Measurements from ENCODE around the gene DDX23.

The DDX23 gene

DNA sequence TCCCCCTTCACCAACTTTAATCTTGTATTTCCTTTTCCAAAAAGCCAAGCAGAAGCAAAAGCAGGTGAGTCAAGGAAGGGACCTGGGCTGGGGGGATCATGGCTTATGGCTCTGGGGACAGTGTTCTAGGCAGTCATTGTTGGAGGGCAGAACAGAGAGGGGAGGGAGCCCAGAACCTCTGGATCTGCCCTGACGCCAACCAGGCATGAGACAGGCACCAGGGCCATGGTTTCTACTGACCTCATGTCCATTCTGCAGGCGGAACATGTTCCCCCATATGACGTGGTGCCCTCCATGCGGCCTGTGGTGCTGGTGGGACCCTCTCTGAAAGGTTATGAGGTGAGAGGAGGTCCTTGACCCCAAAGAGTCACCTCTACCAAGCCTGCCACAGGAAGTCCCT, 27.1 kb downstream of the DDX23 start:
- DNase-seq (ENCODE audit: low read depth in 2 of 2, low spot score in 1 of 2), result no peak

DNA sequence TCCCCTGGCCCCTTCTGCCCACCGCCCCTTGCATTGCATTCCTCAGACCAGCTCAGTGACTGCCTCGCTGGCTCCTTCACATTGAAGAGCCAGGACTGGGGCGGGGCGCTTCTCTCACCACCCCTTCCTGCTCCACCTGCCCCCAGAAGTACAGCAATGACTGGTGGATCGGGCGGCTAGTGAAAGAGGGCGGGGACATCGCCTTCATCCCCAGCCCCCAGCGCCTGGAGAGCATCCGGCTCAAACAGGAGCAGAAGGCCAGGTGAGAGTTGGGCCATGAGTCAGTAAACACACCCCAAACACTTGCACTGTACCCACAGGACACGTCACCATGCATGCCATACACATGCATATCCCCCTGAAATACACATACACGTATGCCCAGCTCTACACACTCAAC, 27.9 kb downstream of the DDX23 start:
- DNase-seq (ENCODE audit: low read depth in 2 of 2, low spot score in 1 of 2), result no peak

DNA sequence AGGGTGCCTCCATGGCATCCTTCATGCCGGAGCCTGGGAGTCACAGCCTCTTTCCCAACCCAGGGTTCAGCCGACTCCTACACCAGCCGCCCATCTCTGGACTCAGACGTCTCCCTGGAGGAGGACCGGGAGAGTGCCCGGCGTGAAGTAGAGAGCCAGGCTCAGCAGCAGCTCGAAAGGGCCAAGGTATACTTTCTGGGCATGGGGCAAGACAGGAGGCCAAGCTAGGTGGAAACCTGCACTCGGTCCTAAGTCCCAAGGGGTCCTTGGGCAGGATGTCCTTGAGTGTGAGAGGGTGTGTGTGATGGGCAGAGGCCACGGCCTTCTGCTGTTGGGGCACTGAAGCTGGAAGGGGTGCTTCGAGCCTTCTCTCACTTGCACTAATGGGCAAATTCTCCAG, 28.7 kb downstream of the DDX23 start:
- no peak for DNase-seq (ENCODE audit: low read depth in 2 of 2, low spot score in 1 of 2)

DNA sequence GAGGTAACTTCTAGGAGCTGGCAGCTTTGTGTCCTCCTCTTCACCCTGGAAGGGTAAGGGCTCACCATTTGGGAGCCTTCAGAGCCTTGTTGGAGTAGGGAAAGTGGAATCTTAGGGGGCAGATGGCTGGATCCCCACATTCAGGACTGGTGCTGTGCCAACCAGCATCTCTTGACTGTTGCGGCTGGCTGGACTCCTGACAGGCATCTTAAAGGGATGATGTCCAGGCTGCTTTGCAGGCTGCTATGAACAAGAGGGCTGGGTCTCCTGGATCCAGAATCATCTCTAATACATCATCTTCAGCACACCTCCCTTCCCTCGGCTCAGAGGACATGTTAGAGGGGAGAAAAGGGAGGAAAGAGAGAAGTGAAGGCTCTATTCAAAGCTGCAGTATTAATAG, 29.3 kb downstream of the DDX23 start:
- no peak for DNase-seq (ENCODE audit: low read depth in 2 of 2, low spot score in 1 of 2)

DNA sequence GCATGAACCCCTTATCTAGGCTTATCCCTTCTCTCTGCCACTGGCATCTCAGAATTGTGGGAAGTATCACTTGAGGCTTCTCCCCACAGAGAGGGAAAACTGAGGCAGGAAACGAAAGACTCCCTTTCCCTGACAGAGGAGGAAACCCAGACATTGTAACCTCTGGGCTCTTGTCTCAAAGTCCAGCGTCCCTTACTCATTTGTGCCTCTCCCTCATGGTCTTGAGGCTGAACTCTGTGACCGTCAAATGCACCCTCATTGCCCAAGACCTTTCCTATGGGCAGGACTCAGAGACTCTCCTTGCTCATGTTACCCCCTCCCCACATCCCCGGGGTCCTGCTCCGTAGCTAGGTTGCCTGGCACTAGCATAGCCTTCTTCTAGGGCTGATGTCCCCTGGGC, 29.8 kb downstream of the DDX23 start:
- no peak for DNase-seq (ENCODE audit: low read depth in 2 of 2, low spot score in 1 of 2)

DNA sequence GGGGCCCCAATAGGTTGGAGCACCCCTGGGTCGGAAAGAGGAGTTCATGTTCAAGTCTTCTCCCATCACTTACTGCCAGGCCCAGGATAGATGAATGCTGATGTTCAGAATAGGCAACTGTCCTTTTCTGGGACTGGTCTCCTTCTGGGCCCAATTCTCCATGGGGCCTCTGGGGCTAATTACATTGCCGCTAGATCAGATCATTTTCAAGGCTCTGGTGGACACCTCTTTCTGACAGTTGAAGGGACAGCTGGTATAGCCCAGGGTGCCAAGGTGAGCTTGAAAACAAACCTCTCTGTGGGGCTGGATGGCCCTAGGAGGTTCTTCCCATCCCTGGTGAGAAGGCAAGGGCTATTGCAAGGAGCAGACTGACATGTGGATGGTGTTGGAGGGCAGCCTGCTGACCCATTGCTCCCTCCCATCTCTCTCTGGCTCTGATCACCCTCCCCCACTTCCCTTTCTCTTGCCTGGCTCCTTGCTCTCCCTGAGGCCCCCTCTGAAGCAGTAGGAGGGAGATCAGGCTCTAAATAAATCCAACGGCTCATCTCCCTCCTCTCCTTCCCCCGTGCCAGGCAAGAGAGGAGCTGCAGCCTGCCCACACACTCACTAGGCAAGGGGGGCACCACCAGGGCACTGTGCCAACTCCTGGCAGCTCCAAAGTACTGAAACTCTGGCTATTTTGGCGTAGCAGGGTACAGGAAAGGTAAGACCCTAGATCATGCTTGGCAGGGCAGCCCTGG, 31.8 kb downstream of the DDX23 start:
- no peak for DNase-seq (ENCODE audit: low read depth in 2 of 2, low spot score in 1 of 2)

DNA sequence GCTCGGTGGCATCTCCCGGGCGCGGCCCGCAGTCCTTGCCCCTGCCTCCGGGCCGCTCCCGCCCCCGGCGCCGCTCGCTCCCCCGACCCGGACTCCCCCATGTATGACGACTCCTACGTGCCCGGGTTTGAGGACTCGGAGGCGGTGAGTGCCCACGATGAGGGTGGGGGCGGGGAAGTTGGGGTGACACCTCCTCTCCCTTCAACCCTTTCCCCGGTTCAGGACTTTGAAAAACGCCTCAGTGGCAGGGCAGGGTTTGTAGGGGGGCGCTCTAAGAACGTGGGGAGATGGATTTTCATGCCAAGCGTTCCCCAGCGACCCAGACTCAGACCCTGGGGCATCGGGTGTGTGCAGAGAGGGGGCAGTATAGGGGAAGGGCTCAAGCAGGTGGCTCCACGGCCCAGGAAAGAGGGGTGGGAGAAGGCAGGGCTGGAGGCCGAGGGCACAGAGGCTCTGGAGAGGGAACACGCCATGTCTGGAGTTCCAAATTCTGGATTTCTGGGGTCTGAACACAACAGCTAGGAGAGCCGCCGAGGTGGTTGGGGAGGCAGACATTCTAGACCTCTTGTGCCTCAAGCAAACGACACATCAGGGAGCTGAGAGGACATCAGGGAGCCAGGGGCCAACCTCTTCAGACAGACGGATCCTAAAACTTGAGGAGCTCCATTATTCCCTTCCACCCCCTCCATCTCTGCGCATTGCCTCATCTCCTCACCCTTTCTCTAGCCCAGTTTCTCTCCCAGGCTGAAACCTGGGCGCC, 33.0 kb downstream of the DDX23 start:
- DNase-seq (ENCODE audit: low read depth in 2 of 2, low spot score in 1 of 2), result no peak

DNA sequence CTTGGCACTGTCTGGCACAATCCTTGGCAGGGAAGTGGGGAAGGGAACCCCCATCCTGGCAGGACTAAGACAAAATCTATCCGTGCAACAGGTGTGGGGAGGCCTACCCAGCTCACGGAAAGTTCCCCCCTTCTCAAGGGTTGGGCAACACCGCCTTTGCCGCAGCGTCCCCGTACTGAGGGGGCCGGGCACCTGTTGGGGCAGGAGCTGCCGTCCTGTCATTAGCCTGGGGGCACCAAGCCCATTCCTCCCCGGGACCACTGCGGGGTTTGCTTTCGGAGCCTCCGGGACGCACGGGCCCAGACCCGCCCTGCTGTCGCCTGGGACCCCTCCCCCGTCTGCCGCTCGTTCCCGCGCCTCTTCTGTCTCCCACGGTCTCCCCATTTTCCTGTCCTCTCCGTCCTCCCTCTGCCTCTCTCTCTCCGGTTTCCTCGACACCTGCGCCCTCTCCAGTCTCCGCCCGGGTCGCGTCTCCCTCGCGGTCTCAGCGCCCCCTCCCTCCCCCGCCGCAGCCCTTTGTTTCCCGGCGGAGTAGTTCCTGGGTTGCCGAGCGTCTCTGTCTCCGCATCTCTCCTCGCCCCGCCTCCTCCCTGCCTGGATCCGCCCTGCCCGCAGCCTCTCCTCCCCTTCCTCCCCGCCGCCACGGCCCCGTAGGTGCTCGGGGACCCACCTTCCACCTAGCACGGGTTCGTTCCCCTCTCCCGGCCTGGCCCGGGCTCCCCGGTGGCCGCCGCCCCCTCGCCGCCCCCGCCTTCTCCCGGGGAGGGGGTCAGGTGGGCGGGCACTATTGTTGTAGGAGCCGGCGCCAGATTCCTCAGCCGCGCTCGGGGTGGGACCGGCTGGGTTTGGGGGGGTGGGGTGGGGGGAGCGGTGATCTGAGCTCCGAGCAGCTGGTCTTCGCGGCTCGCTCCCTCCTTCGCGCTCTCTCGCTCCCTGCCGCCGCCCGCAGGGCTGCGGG, 33.8 kb downstream of the DDX23 start, which contains the start of gene CACNB3:
Gene CACNB3 (plus strand): TSS at position 624 of the 958 bp plus-strand sequence. CDS start 434 bp downstream, outside the sequence.
- peak; percentile 49 to 57 for DNase-seq (ENCODE audit: low read depth in 2 of 2, low spot score in 1 of 2)

DNA sequence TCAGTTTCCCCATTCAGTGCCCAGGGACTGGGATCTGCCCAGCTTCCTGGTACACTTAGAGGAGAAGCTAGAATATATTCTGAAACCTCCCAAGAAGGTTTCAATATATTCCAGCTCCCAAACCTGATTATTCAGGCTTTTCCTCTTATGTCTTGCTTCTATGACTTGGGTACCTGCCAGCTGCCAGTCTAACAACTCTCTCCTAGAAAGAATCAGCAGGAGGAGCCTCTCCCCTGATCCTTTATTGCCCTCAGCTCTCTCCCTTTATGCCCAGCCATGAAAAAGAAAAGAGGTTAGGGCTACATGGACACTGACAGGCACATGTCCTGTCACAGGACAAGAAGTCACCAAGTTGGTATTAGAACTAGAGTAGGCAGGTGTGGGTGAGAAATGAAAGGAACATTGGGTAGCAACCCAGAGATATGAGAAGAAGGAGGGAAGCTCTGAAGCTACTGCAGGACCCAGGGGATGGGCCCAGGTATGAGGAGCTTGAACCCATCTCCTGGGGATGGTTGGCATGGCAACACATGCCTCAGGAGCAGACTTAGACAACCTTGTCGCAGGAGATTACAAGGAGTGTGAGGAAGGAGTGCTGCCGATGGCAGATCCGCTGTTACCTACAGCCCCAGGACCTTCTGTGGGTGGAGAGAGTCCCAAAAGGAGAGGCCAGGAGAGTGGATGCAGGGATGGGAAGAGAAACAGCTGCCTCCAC, 35.7 kb downstream of the DDX23 start:
- DNase-seq (ENCODE audit: low read depth in 2 of 2, low spot score in 1 of 2), result no peak

DNA sequence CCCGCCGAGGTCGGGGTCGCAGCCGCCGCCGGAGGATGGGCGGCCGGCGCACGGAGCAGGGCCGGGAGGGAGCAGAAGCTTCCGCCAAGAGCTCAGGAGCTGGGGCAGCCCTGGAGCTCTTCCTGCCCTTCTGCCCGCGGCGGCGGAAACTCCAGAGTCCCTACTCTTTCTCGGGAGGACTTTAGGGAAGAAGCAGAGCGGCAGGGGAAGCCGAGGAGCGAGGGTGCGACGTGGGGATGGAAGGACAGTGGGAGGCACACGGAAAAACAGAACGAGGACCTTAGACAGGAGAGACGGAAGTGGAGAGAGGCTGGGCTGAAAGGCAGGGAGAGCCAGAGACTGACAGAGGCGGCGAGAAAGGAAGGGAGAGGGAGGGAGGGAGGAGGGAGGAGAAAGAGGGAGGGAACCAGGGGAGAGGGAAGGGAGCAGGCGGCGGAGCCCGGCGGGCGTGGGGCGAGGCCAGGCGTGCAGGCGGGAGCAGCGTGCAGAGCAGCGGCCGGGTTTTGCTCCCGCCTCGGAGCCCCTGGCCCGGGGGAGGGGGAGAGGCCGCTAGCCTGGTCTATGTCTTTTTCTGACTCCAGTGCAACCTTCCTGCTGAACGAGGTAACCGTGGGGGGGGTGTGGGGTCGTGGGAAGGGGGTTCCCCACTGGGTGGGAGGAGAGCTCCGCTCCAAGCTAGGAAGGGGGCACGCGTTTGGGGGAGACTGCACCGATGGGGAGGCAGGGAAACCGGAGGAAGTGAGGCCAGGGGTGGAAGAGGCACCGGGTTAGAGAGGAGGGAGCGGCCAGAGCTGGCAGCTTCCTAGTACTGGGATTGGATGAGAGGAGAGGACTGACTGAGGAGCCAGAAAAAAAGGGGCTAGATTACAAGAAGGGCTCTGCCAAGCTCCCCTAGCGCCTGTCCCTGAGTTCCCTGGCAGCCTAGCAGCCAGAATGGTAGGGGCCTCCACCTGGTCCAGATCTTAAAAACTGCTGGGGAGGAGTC, 36.5 kb downstream of the DDX23 start:
- DNase-seq (ENCODE audit: low read depth in 2 of 2, low spot score in 1 of 2), result no peak

DNA sequence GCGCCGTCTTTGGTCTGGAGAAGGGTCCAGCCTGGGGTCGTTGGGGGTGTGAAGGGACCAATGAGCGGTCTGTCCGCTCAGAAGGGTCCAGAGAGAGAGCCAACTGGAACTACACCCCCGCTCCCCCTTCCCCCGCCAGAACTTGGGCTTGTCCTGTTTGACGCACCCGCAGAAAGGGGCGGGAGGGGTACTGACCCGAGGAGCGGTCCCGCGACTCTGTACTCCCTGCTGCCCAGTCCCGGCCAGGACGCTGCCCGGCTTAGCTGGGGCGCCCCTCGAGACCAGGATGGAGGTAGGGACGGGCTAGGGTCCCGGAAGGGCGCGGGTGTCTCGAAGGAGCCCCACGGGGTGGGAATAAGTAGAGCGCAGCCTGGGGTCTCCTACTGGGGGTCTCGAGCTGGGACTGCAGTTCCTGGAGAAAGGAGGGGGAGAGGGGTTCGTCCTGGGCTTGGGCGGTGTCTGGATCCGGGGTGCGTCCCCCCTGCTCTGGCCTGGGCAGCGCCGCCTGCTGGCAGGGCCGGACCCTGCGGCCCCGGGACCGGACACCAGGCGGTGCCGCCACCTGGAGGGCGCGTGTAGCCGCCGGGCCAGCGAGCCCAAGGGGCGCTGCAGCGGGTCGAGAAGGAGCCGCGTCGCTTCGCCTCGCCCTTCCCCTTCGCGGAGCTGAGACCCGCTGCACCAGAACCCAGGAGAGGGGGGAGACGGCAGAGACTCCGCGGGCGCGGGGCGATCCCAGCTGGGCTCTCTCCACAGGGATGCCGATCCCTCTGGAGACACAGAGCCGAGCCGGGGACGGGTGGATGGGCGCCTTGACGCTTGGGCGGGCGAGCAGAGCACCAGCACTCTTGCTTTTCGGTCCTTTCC, 37.5 kb downstream of the DDX23 start:
- peak; percentile 38 to 52 for DNase-seq (ENCODE audit: low read depth in 2 of 2, low spot score in 1 of 2)

DNA sequence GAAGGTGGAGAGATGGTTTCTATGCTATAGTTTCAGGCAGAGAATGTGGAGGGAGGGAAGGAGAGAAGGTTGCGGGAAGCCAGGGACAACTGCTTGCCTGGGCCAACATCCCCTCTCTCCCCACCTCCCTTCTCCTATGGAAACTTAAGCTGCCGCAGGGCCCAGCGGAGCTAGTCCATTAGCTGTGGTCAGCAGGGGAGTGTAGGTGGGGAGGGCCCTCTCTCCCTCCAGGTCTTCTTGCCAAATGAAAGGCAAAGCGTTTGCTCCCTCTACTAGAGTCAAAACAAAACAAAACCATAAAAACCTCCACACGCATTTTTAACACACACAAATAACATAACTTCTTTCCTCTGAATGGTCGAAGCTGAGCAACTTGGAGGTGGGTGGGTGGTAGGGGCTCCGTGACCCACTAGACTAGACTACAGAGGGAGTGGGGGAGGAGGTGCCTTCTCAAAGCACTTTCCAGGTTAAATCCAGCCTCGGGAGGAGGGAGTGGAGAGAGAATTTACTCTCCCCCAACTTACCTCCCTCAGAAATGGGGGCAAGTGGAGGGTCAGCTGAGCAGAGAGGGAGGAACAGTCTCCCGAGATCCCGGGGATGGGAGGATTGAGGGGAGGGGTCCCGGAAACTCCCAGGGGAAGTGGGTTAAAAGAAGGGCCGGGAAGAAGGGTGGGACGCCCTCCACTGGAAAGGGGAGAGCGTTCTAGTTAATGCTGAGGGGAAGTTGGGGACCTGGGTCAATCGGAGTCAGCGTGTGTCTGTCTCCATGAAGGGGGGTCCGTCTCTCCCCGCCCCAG, 38.3 kb downstream of the DDX23 start:
- DNase-seq (ENCODE audit: low read depth in 2 of 2, low spot score in 1 of 2), result no peak

DNA sequence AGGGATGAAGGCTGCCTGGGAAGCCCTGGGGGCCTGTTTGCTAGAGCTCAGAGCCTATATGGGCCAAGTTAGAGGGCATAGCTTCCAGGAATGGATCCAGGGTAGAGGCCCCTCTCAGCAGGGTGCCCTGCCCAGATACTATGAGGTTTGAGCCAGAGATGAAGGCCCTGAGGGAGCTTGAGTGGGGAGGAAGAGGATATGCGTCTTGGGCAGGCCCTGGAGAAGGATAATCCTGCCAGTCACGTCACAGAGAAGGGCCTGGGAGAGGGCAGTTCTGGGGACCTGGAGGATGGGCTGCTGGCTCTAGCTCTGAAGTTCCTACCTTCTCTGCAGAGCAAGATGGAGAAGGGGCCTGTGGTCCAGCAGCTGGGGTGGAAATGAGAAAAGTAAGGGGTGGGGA, 39.6 kb downstream of the DDX23 start:
- no peak for DNase-seq (ENCODE audit: low read depth in 2 of 2, low spot score in 1 of 2)

DNA sequence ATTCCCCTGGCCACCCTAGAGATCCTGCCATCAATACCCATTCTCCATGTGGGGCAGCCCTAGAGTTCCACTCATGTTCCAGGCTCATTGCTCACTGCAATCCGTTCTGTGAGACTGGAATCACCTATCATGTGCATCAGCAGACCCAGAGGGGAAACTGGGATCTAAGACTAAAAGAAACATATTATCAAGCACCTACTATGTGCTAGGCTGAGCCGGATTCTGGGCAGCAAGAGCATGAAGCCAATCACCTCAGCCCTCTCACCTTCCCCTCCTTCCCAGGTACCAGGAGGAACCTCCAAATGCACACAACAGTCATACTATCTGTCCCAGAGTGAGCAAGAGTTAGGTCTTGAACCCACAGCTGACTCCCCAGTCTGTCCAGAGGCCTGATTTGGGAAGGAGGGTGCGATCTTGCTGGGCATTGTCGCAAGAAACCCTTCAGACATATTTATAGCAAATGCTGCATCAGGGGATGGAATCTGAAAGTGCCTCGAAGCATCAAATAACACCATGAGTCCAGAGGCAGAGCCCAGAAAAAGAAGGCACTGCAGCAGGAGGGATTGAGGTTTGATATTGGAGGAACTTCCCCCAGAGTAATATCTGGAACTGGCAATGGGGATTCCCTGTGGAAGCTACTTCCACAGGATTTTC, 40.4 kb downstream of the DDX23 start:
- no peak for DNase-seq (ENCODE audit: low read depth in 2 of 2, low spot score in 1 of 2)

DNA sequence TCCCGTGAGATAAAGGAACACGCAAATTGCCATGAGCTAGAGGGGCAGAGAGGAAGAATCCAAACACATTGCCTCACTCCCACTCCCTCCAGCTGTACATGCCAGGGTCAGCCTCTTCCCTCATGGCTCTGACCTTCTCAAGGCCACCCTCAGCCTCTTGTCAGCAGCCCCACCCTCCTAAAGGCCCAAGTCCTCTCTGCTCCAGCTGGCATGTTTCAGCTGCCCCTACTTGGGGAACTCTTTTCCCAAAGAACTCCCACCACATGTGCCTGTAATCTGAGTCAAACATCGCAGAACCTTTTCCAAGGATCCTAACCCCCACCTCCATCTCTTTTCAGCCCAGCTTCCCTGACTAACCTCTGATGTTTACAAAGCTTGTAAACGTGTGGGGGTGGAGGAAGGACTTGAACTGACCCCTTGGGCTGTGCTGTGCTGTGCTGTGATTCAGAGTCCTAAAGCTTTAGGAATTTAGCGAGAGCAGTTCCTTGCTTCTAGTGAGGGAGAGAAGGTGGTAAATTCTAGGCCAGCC, 41.0 kb downstream of the DDX23 start:
- no peak for DNase-seq (ENCODE audit: low read depth in 2 of 2, low spot score in 1 of 2)

DNA sequence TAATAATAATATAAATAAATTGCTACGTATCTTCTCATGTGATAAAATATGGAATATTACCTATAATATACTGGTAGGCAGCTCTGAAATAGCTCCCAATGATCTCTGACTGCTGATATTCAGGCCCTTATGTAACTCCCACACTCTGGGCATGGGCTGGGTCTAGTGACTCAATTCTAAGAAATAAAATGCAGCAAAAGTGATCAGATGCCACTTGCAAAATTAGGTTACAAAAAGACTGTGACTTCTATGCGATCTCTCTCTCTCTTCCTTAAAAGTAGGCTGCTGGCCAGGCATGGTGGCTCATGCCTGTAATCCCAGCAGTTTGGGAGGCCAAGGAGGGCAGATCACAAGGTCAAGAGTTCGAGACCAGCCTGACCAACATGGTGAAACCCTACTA, 44.0 kb downstream of the DDX23 start:
- no peak for DNase-seq (ENCODE audit: low read depth in 2 of 2, low spot score in 1 of 2)

DNA sequence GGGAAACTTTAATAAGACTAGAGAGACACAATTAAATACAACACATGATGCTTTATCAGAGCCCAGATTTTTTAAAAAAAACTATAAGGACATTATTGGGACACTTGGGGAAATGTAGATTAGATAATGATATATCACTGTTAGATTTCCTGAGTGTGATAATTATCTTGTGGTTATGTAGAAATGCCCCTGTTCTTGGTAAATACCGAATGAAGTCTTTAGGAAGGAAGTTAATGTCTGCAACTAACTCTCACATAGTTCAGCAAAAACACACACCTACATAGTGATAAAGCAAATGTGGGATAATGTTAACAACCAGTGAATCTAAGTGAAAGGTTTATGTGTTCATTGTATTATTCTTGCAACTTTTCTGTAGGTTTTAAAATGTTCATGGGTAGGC, 48.3 kb downstream of the DDX23 start:
- no peak for DNase-seq (ENCODE audit: low read depth in 2 of 2, low spot score in 1 of 2)

Measured in stimulated activated CD8-positive, alpha-beta memory T cell treated with anti-CD3 and anti-CD28 coated beads, Interleukin-4, amount 100 ng/mL, for 1 hour (primary cell).